Panc1 (cell line): ENCODE measurements around the gene PIEZO1. TPM values are rescaled to one million over a fixed set of nuclear protein-coding genes. Genes with fewer than 3 reads are reported as not detected.

Experiments
- ATAC-seq: fragments of 200-7000 bp; cut with Tn5 transposase; 2 replicates; pipeline ENCODE4 v1.9.1; 2020; ENCODE audit warnings: mild to moderate bottlenecking, moderate library complexity
- BruUV-seq: library from RNA; stranded (reverse); fragments of 400-500 nt; replicated peaks from 2 replicates; lab custom pipeline; 2021; lab: Mats Ljungman, UMichigan
- CTCF ChIA-PET: fragments of 300-600 bp; sonication (Branson Sonifier 250); formaldehyde crosslinking; loops from one replicate; lab custom pipeline; 2022; ENCODE audit warnings: antibody characterized with exemption; lab: Charles Lee
- POLR2A ChIA-PET: fragments of 300-600 bp; sonication (Branson Sonifier 250); formaldehyde crosslinking; loops from one replicate; lab custom pipeline; 2022; ENCODE audit warnings: antibody characterized with exemption; lab: Charles Lee
- DNase-seq: peaks from one replicate; pipeline ENCODE4 v3.0.0-alpha.2; 2010; ENCODE audit warnings: low read depth, low spot score
- H3K27ac ChIP-seq: 2 replicates; pipeline ENCODE4 v1.5.1; 2011; ENCODE audit warnings: mild to moderate bottlenecking, low read length, inconsistent platforms
- H3K27me3 ChIP-seq: fragments of 200-500 bp; sonication (Bioruptor generic); 2 replicates; pipeline ENCODE4 v1.6.0; 2014; ENCODE audit warnings: low read length, inconsistent platforms; ENCODE audit not compliant: control insufficient read depth, insufficient read depth
- H3K36me3 ChIP-seq: fragments of 200-500 bp; sonication (Bioruptor generic); 2 replicates; pipeline ENCODE4 v1.5.1; 2014; ENCODE audit warnings: inconsistent platforms, mild to moderate bottlenecking, low read length, moderate library complexity; ENCODE audit not compliant: control insufficient read depth, insufficient read depth
- H3K4me1 ChIP-seq: 2 replicates; pipeline ENCODE4 v1.5.1; 2011; ENCODE audit warnings: inconsistent platforms, mild to moderate bottlenecking, low read length, moderate library complexity; ENCODE audit not compliant: control insufficient read depth, insufficient read depth
- H3K4me3 ChIP-seq, 2 experiments: 2 replicates each; pipeline ENCODE4 v1.5.1; 2011 to 2012; ENCODE audit warnings: low read depth in 2 of 2, low read length in 2 of 2, mild to moderate bottlenecking in 2 of 2, inconsistent platforms in 1 of 2, moderate library complexity in 1 of 2
- H3K9me3 ChIP-seq: fragments of 200-500 bp; sonication (Bioruptor generic); 2 replicates; pipeline ENCODE4 v1.5.1; 2014; ENCODE audit warnings: low read depth, mild to moderate bottlenecking, inconsistent platforms, low read length, moderate library complexity; ENCODE audit not compliant: control insufficient read depth, insufficient read depth
- POLR2AphosphoS5 ChIP-seq: IDR thresholded peaks from 2 replicates; pipeline ENCODE4 v1.6.1; 2012; ENCODE audit warnings: mild to moderate bottlenecking, low read depth, low read length, moderate library complexity
- SIN3A ChIP-seq: IDR thresholded peaks from 2 replicates; pipeline ENCODE4 v1.6.1; 2012; ENCODE audit warnings: low read depth, mild to moderate bottlenecking, low read length, moderate library complexity, borderline replicate concordance; ENCODE audit not compliant: insufficient read depth
- TCF7L2 ChIP-seq: IDR thresholded peaks from 2 replicates; pipeline ENCODE4 v1.6.1; 2011; ENCODE audit warnings: mild to moderate bottlenecking, low read depth, low read length, inconsistent platforms
- in situ Hi-C: cut with HindIII; loops from 2 replicates; pipeline ENCODE4 v1.10.0; 2016; ENCODE audit warnings: low sequenced_read_pairs, low pct_unique_long_range_greater_than_20kb
- intact Hi-C: fragments of 100-400 bp; cut with micrococcal nuclease; formaldehyde crosslinking; loops from one replicate; pipeline ENCODE4 v1.10.0; 2022; ENCODE audit not compliant: unreplicated experiment
- total RNA-seq: library from RNA; stranded (reverse); gene quantifications from one replicate; pipeline ENCODE4 v1.2.1, GENCODE V29; 2021; ENCODE audit not compliant: unreplicated experiment
- TF ChIP-seq, protein P1 (sequence below), 2 experiments: IDR thresholded peaks; 2 replicates each; pipeline ENCODE4 v1.6.1; 2011 to 2012; ENCODE audit warnings: low read depth in 2 of 2, control low read depth in 1 of 2, low read length in 1 of 2, mild to moderate bottlenecking in 1 of 2, moderate library complexity in 1 of 2; ENCODE audit not compliant: insufficient read depth in 1 of 2
- TF ChIP-seq, protein P2 (sequence below): fragments of 450-650 bp; IDR thresholded peaks from 2 replicates; pipeline ENCODE4 v1.5.1; 2017; ENCODE audit warnings: mild to moderate bottlenecking

The PIEZO1 gene
- total RNA-seq, 1 experiment from 2014 or later, result 175 TPM

DNA sequence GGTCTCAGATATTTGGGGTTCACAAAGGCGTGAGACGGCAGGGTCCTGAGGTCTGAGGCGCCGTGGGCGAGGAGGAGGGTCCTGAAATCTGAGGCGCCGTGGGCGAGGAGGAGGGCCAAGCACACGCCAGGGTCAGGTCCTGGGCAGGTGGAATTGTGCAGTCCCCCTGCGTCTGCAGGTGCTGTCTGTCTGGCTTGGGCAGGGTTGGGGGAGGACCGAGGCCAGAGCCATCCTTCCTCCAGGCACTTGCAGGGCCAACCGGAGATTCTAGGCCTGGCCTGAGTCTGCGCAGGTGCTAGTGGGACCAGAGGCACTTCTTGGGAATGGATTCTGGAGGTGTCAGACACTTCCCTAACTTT lies 29.1 kb upstream of the PIEZO1 start:
- Histone ChIP-seq H3K36me3 (peaks cover 4% of the 10 kb centered on the region; the same call in 1 of the 2 replicates), H3K9me3 (no peaks in the 10 kb centered on the region), H3K4me3 (no peak overlapping the region), H3K4me1 (peaks cover 16% of the 10 kb centered on the region), H3K27ac (no peak overlapping the region), H3K27me3 (no peaks in the 10 kb centered on the region)
- in situ Hi-C loops, result no loop called here
- TF ChIP-seq TCF7L2 (no peak), POLR2AphosphoS5 (no peak; the same call in 1 of the 2 replicates), SIN3A (no peak)
- TF ChIP-seq, protein P1, sequence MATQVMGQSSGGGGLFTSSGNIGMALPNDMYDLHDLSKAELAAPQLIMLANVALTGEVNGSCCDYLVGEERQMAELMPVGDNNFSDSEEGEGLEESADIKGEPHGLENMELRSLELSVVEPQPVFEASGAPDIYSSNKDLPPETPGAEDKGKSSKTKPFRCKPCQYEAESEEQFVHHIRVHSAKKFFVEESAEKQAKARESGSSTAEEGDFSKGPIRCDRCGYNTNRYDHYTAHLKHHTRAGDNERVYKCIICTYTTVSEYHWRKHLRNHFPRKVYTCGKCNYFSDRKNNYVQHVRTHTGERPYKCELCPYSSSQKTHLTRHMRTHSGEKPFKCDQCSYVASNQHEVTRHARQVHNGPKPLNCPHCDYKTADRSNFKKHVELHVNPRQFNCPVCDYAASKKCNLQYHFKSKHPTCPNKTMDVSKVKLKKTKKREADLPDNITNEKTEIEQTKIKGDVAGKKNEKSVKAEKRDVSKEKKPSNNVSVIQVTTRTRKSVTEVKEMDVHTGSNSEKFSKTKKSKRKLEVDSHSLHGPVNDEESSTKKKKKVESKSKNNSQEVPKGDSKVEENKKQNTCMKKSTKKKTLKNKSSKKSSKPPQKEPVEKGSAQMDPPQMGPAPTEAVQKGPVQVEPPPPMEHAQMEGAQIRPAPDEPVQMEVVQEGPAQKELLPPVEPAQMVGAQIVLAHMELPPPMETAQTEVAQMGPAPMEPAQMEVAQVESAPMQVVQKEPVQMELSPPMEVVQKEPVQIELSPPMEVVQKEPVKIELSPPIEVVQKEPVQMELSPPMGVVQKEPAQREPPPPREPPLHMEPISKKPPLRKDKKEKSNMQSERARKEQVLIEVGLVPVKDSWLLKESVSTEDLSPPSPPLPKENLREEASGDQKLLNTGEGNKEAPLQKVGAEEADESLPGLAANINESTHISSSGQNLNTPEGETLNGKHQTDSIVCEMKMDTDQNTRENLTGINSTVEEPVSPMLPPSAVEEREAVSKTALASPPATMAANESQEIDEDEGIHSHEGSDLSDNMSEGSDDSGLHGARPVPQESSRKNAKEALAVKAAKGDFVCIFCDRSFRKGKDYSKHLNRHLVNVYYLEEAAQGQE (IDR thresholded peaks at IDR 0.05; ENCODE audit: insufficient read depth in 1 of 2, low read depth in 2 of 2, low read length in 1 of 2), result no peak
- TF ChIP-seq, protein P2, sequence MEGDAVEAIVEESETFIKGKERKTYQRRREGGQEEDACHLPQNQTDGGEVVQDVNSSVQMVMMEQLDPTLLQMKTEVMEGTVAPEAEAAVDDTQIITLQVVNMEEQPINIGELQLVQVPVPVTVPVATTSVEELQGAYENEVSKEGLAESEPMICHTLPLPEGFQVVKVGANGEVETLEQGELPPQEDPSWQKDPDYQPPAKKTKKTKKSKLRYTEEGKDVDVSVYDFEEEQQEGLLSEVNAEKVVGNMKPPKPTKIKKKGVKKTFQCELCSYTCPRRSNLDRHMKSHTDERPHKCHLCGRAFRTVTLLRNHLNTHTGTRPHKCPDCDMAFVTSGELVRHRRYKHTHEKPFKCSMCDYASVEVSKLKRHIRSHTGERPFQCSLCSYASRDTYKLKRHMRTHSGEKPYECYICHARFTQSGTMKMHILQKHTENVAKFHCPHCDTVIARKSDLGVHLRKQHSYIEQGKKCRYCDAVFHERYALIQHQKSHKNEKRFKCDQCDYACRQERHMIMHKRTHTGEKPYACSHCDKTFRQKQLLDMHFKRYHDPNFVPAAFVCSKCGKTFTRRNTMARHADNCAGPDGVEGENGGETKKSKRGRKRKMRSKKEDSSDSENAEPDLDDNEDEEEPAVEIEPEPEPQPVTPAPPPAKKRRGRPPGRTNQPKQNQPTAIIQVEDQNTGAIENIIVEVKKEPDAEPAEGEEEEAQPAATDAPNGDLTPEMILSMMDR, result no peak
- DNase-seq (no peak), ATAC-seq (no peak)
- no TSS peak for BruUV-seq
- intact Hi-C loops, result loop anchor here (10.0 kb wide), 1 partner anchor 351 kb away; no protein-coding TSS in a partner anchor
- CTCF ChIA-PET, result interaction anchor here (0.6 kb wide), 1 partner anchor 29 kb away, joined by 12 read pairs; no protein-coding TSS in a partner anchor
- POLR2A ChIA-PET, result no interaction called here

DNA sequence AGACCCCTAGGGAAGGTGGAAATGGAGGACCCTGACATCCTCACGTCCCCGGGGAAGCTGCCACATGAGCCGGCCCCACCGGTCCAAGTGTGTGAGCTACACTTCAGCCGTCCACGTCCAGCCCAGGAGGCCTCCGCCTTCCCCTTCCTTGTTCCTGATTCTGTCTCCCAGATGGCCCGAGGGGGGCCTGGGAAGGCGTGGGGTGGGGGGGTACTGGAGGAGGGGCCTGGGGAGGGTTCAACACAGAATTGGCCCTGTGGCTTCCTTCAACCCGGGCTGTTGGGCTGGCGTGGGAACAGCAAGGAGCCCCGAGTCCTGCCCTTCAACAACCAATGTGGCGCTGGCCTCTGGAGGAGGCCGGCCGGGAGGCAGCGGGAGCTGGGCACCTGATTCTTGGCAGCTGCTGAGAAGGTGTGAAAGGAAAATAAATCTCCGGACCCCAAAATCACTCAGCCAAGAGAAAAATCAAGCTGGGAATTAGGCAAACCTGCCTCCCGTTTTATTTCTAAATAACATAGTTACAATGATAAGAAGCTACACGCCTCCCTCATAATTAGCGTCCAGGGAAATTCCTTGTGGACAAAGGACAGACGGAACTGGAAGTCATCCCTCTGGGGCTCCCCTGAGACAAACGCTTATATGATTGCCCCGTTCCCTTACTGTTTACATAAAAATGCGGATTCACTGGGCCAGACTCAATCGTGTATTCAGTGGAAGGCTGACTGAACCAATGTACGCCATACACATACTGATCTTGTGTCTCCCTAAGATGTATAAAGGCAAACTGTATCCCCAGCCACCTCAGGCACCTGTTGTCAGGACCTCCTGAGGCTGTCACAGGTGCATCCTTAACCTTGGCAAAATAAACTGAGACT lies 28.5 kb upstream of the PIEZO1 start:
- ATAC-seq (no peak), DNase-seq (no peak)
- intact Hi-C loops, result loop anchor here (10.0 kb wide), 1 partner anchor 351 kb away; no protein-coding TSS in a partner anchor
- ChIA-PET CTCF (interaction anchor here (0.6 kb wide), 2 partner anchors 30 to 128 kb away, joined by 3 to 12 read pairs; no protein-coding TSS in a partner anchor), POLR2A (no interaction called here)
- H3K9me3 ChIP-seq, result no peaks in the 10 kb centered on the region
- peaks cover 17% of the 10 kb centered on the region for H3K4me1 ChIP-seq
- no peaks in the 10 kb centered on the region for H3K27me3 ChIP-seq
- peaks cover 4% of the 10 kb centered on the region; the same call in 1 of the 2 replicates for H3K36me3 ChIP-seq
- H3K27ac ChIP-seq, result no peak overlapping the region
- no TSS peak for BruUV-seq
- TF ChIP-seq TCF7L2, result no peak
- TF ChIP-seq POLR2AphosphoS5, result peak; percentile 33; the same call in 1 of the 2 replicates
- TF ChIP-seq SIN3A, result no peak
- no peak overlapping the region for H3K4me3 ChIP-seq
- in situ Hi-C loops, result no loop called here
